ENCODE measurements around the gene CYBC1. TPM values are rescaled to one million over a fixed set of nuclear protein-coding genes. Genes with fewer than 3 reads are reported as not detected.

CYBC1 gene
- total and polyA plus RNA-seq, 8 donors, result 47.0 to 116 (median 53.3) TPM

- Histone ChIP-seq H3K27me3 (no peaks in the 10 kb centered on the region), H3K4me3 (no peak overlapping the region), H3K27ac (peak overlapping the region in 1 of 2 donors; percentile 1), H3K9me3 (no peaks in the 10 kb centered on the region), H3K36me3 (peaks cover 0 to 69% of the 10 kb centered on the region in 2 donors), H3K4me1 (no peaks in the 10 kb centered on the region)
- DNase-seq (peak in 3 of 4 donors; percentile 58 to 80 (median 76)), ATAC-seq (peak; percentile 93)
- TF ChIP-seq, protein P1, sequence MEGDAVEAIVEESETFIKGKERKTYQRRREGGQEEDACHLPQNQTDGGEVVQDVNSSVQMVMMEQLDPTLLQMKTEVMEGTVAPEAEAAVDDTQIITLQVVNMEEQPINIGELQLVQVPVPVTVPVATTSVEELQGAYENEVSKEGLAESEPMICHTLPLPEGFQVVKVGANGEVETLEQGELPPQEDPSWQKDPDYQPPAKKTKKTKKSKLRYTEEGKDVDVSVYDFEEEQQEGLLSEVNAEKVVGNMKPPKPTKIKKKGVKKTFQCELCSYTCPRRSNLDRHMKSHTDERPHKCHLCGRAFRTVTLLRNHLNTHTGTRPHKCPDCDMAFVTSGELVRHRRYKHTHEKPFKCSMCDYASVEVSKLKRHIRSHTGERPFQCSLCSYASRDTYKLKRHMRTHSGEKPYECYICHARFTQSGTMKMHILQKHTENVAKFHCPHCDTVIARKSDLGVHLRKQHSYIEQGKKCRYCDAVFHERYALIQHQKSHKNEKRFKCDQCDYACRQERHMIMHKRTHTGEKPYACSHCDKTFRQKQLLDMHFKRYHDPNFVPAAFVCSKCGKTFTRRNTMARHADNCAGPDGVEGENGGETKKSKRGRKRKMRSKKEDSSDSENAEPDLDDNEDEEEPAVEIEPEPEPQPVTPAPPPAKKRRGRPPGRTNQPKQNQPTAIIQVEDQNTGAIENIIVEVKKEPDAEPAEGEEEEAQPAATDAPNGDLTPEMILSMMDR (IDR thresholded peaks at IDR 0.05), result no peak
- intact Hi-C loops (cut with DNase I), result no loop called here
Measured at GRCh38 chr17:82487910-82488309, 37.4 kb upstream of the CYBC1 start.

GRCh38 chr17:82486231-82487094 lies 35.9 kb upstream of the CYBC1 start:
- H3K27me3 ChIP-seq, result no peaks in the 10 kb centered on the region
- H3K4me1 ChIP-seq, result no peaks in the 10 kb centered on the region
- H3K36me3 ChIP-seq, result peaks cover 0 to 84% of the 10 kb centered on the region in 2 donors
- DNase-seq, result no peak
- no peak overlapping the region for H3K4me3 ChIP-seq
- TF ChIP-seq, protein P1 (IDR thresholded peaks at IDR 0.05), result no peak
- no peak overlapping the region for H3K27ac ChIP-seq
- ATAC-seq, result no peak
- intact Hi-C loops (cut with DNase I), result no loop called here
- H3K9me3 ChIP-seq, result no peaks in the 10 kb centered on the region

DNA sequence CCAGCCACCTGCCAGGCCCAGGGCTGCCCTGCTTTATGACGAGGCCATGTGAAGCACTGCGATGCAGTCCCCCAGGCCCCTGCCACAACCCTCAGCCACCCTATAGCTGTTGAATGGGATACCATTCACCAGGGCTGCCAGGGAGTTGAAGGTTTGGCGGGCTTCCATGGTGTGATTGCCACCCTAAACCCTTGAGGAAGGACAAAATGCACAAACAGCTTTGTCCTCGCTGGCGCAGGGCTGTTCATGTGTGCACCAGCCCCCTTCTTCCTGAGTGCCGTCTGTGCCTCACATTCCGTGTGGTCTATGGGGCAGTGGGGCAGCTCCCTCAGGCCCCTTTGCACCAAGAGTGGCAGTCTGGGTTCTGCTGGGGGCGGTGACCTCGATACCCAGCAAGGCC lies 33.3 kb upstream of the CYBC1 start:
- no peaks in the 10 kb centered on the region for H3K27me3 ChIP-seq
- no peak overlapping the region for H3K27ac ChIP-seq
- H3K4me3 ChIP-seq, result no peak overlapping the region
- intact Hi-C loops (cut with DNase I), result no loop called here
- peaks cover 0 to 100% of the 10 kb centered on the region in 2 donors for H3K36me3 ChIP-seq
- peaks cover 0 to 2% of the 10 kb centered on the region in 2 donors for H3K4me1 ChIP-seq
- TF ChIP-seq, protein P1 (IDR thresholded peaks at IDR 0.05), result no peak
- ATAC-seq (no peak), DNase-seq (no peak)
- H3K9me3 ChIP-seq, result no peaks in the 10 kb centered on the region

- ATAC-seq (no peak), DNase-seq (no peak)
- Histone ChIP-seq H3K27ac (no peak overlapping the region), H3K4me1 (peaks cover 0 to 5% of the 10 kb centered on the region in 2 donors), H3K27me3 (no peaks in the 10 kb centered on the region), H3K9me3 (no peaks in the 10 kb centered on the region), H3K4me3 (no peak overlapping the region), H3K36me3 (peaks cover 0 to 100% of the 10 kb centered on the region in 2 donors)
- intact Hi-C loops (cut with DNase I), result no loop called here
- TF ChIP-seq, protein P1 (IDR thresholded peaks at IDR 0.05), result no peak
Measured at GRCh38 chr17:82483204-82483660, 32.7 kb upstream of the CYBC1 start.

GRCh38 chr17:82480318-82480717 lies 29.8 kb upstream of the CYBC1 start:
- Histone ChIP-seq H3K4me3 (no peak overlapping the region), H3K27me3 (no peaks in the 10 kb centered on the region), H3K36me3 (peaks cover 0 to 100% of the 10 kb centered on the region in 2 donors), H3K4me1 (peaks cover 0 to 5% of the 10 kb centered on the region in 2 donors), H3K27ac (no peak overlapping the region), H3K9me3 (no peaks in the 10 kb centered on the region)
- TF ChIP-seq, protein P1 (IDR thresholded peaks at IDR 0.05), result no peak
- DNase-seq (no peak), ATAC-seq (no peak)
- intact Hi-C loops (cut with DNase I), result no loop called here
